Loucy (cell line): ENCODE results near the gene GEMIN4.

Source experiments
- EZH2phosphoT487 ChIP-seq: fragments of 200-600 bp; IDR thresholded peaks from 2 replicates; pipeline ENCODE4 v1.6.1; 2018; ENCODE audit warnings: antibody characterized with exemption, mild to moderate bottlenecking, moderate library complexity, borderline replicate concordance
- TF ChIP-seq, protein P1 (sequence below): fragments of 200-600 bp; sonication (generic); conservative IDR thresholded peaks from 2 replicates; pipeline ENCODE4 v1.5.1; 2014; ENCODE audit warnings: mild to moderate bottlenecking, antibody characterized with exemption, low read length

DNA sequence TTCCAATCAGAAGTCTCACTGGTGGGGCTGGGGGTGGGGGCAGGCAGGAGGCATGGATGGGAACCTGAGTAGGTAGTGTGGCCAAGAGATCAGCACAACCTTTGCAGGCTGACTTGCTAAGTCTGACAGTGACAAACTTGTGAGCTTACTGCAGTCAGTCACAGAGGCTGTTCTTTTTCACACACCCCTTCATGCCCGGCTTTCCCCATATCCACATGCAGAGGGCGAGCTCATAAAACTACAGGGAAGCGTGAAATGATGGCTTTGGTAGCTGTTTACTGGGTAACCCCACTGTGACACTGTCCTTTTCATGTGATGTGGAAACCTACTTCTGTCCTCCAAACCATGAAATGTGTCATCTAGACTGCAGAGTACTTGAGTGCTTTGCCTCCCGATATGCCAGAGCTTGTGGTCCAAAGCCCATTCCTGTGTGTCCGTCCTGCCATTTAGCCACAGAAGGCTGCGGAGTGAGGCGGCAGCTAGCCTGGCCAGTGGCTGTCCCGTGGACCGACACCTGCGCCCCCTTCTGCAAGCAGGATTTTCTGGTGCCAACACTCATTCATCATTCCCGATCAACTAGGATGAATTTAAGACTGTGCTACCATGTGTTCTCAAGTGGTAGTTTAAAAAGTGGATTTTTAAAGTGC is 9.8 kb downstream of the GEMIN4 start:
- TF ChIP-seq, protein P1, sequence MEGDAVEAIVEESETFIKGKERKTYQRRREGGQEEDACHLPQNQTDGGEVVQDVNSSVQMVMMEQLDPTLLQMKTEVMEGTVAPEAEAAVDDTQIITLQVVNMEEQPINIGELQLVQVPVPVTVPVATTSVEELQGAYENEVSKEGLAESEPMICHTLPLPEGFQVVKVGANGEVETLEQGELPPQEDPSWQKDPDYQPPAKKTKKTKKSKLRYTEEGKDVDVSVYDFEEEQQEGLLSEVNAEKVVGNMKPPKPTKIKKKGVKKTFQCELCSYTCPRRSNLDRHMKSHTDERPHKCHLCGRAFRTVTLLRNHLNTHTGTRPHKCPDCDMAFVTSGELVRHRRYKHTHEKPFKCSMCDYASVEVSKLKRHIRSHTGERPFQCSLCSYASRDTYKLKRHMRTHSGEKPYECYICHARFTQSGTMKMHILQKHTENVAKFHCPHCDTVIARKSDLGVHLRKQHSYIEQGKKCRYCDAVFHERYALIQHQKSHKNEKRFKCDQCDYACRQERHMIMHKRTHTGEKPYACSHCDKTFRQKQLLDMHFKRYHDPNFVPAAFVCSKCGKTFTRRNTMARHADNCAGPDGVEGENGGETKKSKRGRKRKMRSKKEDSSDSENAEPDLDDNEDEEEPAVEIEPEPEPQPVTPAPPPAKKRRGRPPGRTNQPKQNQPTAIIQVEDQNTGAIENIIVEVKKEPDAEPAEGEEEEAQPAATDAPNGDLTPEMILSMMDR, result no peak
- no peak for TF ChIP-seq EZH2phosphoT487
